ENCODE results near the gene IGF2BP2.

GRCh38 chr3:185709251-185709955 is 115.4 kb downstream of the IGF2BP2 start:
- TF ChIP-seq POLR2A (IDR thresholded peaks at IDR 0.05; ENCODE audit: low read depth) = no peak
- TF ChIP-seq, protein P1, sequence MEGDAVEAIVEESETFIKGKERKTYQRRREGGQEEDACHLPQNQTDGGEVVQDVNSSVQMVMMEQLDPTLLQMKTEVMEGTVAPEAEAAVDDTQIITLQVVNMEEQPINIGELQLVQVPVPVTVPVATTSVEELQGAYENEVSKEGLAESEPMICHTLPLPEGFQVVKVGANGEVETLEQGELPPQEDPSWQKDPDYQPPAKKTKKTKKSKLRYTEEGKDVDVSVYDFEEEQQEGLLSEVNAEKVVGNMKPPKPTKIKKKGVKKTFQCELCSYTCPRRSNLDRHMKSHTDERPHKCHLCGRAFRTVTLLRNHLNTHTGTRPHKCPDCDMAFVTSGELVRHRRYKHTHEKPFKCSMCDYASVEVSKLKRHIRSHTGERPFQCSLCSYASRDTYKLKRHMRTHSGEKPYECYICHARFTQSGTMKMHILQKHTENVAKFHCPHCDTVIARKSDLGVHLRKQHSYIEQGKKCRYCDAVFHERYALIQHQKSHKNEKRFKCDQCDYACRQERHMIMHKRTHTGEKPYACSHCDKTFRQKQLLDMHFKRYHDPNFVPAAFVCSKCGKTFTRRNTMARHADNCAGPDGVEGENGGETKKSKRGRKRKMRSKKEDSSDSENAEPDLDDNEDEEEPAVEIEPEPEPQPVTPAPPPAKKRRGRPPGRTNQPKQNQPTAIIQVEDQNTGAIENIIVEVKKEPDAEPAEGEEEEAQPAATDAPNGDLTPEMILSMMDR (IDR thresholded peaks at IDR 0.05) = no peak
